Caco-2 (cell line): ENCODE results near the gene C13orf42. TPM values are rescaled to one million over a fixed set of nuclear protein-coding genes. Genes with fewer than 3 reads are reported as not detected.

Source experiments
- BruUV-seq: library from RNA; stranded (reverse); fragments of 400-500 nt; replicated peaks from 2 replicates; lab custom pipeline; 2021; lab: Mats Ljungman, UMichigan
- CTCF ChIA-PET: fragments of 300-600 bp; sonication (Branson Sonifier 250); formaldehyde crosslinking; loops from one replicate; lab custom pipeline; 2022; ENCODE audit warnings: antibody characterized with exemption; lab: Charles Lee
- POLR2A ChIA-PET: fragments of 300-600 bp; sonication (Branson Sonifier 250); formaldehyde crosslinking; loops from one replicate; lab custom pipeline; 2022; ENCODE audit warnings: antibody characterized with exemption; lab: Charles Lee
- DNase-seq, 2 experiments: peaks; one replicate each; pipeline versions ENCODE4 v3.0.0 to v3.0.0-alpha.2; 2020 to 2022
- H3K27me3 ChIP-seq: replicated peaks from 2 replicates; pipeline ENCODE4 v1.6.0; 2011; ENCODE audit warnings: low read length; ENCODE audit not compliant: control insufficient read depth, insufficient read depth
- H3K36me3 ChIP-seq: 2 replicates; pipeline ENCODE4 v1.5.1; 2011; ENCODE audit warnings: low read length; ENCODE audit not compliant: control insufficient read depth, insufficient read depth
- H3K4me1 ChIP-seq: fragments of 250-450 bp; sonication (Bioruptor Pico); 2 replicates; pipeline ENCODE4 v1.5.1; 2020; ENCODE audit warnings: mild to moderate bottlenecking
- H3K4me3 ChIP-seq: 2 replicates; pipeline ENCODE4 v1.5.1; 2011; ENCODE audit warnings: low read depth, mild to moderate bottlenecking, control low read depth, low read length
- H3K9me3 ChIP-seq: fragments of 250-450 bp; sonication (Bioruptor Pico); 2 replicates; pipeline ENCODE4 v1.5.1; 2020; ENCODE audit warnings: mild to moderate bottlenecking, moderate library complexity
- H3K27ac Mint-ChIP-seq: one replicate; pipeline ENCODE4 v1.8.0; 2022; ENCODE audit warnings: mixed read lengths; ENCODE audit not compliant: unreplicated experiment
- H3K27me3 Mint-ChIP-seq: one replicate; pipeline ENCODE4 v1.8.0; 2022; ENCODE audit warnings: mixed read lengths; ENCODE audit not compliant: insufficient read depth, unreplicated experiment
- H3K36me3 Mint-ChIP-seq: one replicate; pipeline ENCODE4 v1.8.0; 2022; ENCODE audit warnings: mild to moderate bottlenecking, mixed read lengths; ENCODE audit not compliant: insufficient read depth, unreplicated experiment
- H3K4me1 Mint-ChIP-seq: one replicate; pipeline ENCODE4 v1.8.0; 2022; ENCODE audit warnings: low read depth, mixed read lengths; ENCODE audit not compliant: unreplicated experiment
- H3K4me3 Mint-ChIP-seq: one replicate; pipeline ENCODE4 v1.8.0; 2022; ENCODE audit warnings: mild to moderate bottlenecking, moderate library complexity, mixed read lengths; ENCODE audit not compliant: unreplicated experiment
- H3K9me3 Mint-ChIP-seq: one replicate; pipeline ENCODE4 v1.8.0; 2022; ENCODE audit warnings: mixed read lengths; ENCODE audit not compliant: unreplicated experiment
- CTCF ChIP-seq, 2 experiments: fragments of 200-600 bp in 1 of 2; IDR thresholded peaks; 1 replicate in 1 of 2; 2 replicates in 1 of 2; pipeline versions ENCODE4 v1.5.1 to v1.8.0; 2011 to 2022; ENCODE audit warnings: antibody characterized with exemption in 1 of 2, control low read depth in 1 of 2, inconsistent platforms in 1 of 2, low read depth in 1 of 2, low read length in 1 of 2, mild to moderate bottlenecking in 1 of 2, moderate library complexity in 1 of 2; ENCODE audit not compliant: insufficient read depth in 1 of 2, severe bottlenecking in 1 of 2, unreplicated experiment in 1 of 2
- intact Hi-C: fragments of 100-400 bp; cut with micrococcal nuclease; formaldehyde crosslinking; loops from one replicate; pipeline ENCODE4 v1.10.0; 2022; ENCODE audit not compliant: unreplicated experiment
- total RNA-seq: library from RNA; stranded (reverse); gene quantifications from 2 replicates; pipeline ENCODE4 v1.2.3, GENCODE V29; 2022

C13orf42 gene
- total RNA-seq, 1 experiment from 2014 or later, result not detected

DNA sequence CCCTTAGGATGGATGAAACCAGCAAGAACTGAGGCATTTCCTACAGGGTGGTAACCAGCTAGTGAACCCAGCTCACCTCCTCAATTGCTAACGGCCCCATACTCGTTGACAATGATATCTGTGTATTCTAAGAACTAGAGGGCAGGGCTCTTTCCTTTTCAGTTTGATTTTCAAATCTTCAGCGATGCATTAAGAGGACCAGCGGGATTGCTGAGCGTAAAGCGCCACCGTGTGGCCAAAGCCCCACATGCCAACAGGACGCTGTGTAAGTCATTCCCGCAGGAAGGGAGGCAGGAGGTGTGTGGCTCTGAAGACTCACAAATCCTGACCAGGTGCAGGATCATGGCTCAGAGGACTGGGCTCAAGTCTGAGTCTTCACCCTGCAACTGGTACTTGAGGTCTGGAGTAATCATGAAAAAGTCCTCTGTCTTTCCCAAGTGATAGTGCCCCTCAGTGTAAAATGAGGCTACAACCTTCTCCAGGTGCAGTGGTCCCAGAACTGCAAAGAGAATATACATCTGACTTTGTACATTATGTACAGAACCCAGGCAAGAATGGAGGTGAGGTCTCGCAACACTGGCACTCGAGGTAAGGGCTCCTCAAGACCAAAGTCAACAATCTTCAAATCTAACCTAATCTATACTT, 40.9 kb downstream of the C13orf42 start:
- Mint-ChIP-seq H3K9me3 (peaks cover 1% of the 10 kb centered on the region), H3K4me3 (no peak overlapping the region), H3K36me3 (no peaks in the 10 kb centered on the region), H3K27me3 (no peaks in the 10 kb centered on the region), H3K27ac (no peak overlapping the region), H3K4me1 (no peaks in the 10 kb centered on the region)
- Histone ChIP-seq H3K9me3 (no peaks in the 10 kb centered on the region; the same call in 1 of the 2 replicates), H3K27me3 (no peaks in the 10 kb centered on the region), H3K4me3 (no peak overlapping the region), H3K36me3 (no peaks in the 10 kb centered on the region), H3K4me1 (no peaks in the 10 kb centered on the region)
- DNase-seq, result peak; percentile 78 to 86
- TF ChIP-seq CTCF (IDR thresholded peaks at IDR 0.05; ENCODE audit: insufficient read depth in 1 of 2, low read depth in 1 of 2, low read length in 1 of 2, severe bottlenecking in 1 of 2, unreplicated experiment in 1 of 2), result peak; percentile 93 to 95
- ChIA-PET CTCF (interaction anchor here (0.7 kb wide), 1 partner anchor 102 kb away, joined by 3 read pairs; no protein-coding TSS in a partner anchor), POLR2A (no interaction called here)
- BruUV-seq, result no TSS peak
- intact Hi-C loops, result loop anchor here (1.0 to 5.0 kb wide), 7 partner anchors 25 to 988 kb away; no protein-coding TSS in a partner anchor

DNA sequence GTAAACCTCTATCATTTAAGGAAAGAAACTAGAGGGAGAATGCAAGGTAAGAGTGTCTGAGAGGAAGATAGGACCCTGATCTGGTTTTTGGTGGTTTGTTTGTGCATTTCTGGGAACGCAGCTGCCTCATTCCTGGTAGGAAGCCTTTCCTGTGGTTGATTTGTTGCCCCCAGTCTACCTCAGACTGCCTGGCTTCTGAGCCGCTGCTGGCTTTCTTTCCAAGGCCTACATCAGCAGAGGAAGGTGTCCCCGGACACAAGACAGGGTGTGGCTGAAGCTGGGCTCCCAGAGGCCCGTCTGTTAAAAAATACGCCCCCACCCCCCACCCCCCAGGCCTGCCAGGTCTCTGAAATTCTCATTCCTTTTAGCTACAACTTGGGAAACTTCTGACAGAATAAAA, 42.6 kb downstream of the C13orf42 start:
- Mint-ChIP-seq H3K4me3 (no peak overlapping the region), H3K27ac (no peak overlapping the region), H3K27me3 (no peaks in the 10 kb centered on the region), H3K4me1 (no peaks in the 10 kb centered on the region), H3K36me3 (no peaks in the 10 kb centered on the region), H3K9me3 (no peaks in the 10 kb centered on the region)
- ChIA-PET POLR2A (no interaction called here), CTCF (interaction anchor here (0.6 to 1.2 kb wide), 5 partner anchors 62 to 1523 kb away, joined by 3 to 5 read pairs (median 4); partner anchors contain the start of gene SPRYD7)
- Histone ChIP-seq H3K27me3 (no peaks in the 10 kb centered on the region), H3K4me3 (no peak overlapping the region), H3K36me3 (no peaks in the 10 kb centered on the region), H3K4me1 (no peaks in the 10 kb centered on the region), H3K9me3 (no peaks in the 10 kb centered on the region; the same call in 1 of the 2 replicates)
- no peak for TF ChIP-seq CTCF (IDR thresholded peaks at IDR 0.05; ENCODE audit: insufficient read depth in 1 of 2, low read depth in 1 of 2, low read length in 1 of 2, severe bottlenecking in 1 of 2, unreplicated experiment in 1 of 2)
- DNase-seq, result no peak
- intact Hi-C loops, result no loop called here
- no TSS peak for BruUV-seq

DNA sequence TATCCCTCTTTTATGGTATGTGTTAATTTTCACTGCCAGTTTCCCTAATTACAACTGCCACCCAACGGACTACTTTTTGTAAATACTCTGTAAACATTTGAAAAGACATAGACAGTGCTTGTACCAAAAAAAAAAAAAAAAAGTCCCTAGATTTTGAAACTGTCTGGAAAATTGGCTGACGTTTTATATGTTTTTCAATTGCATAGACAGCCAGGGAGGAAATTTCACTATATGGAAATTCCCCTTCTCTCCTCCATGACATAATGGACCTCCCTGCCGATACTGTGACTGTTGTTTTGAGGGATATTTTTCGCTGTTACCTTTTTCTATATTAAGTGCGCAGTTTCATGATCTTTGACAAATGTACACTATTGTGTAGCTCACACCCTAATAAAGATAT, 43.4 kb downstream of the C13orf42 start:
- no peaks in the 10 kb centered on the region for H3K4me1 Mint-ChIP-seq
- no peaks in the 10 kb centered on the region for H3K27me3 ChIP-seq

More for the DNA sequence above, 43.4 kb downstream of the C13orf42 start:
- intact Hi-C loops, result no loop called here
- no TSS peak for BruUV-seq
- no peaks in the 10 kb centered on the region for H3K27me3 Mint-ChIP-seq
- ChIA-PET POLR2A (no interaction called here), CTCF (interaction anchor here (0.7 kb wide), 1 partner anchor 1110 kb away, joined by 6 read pairs; no protein-coding TSS in a partner anchor)
- H3K9me3 Mint-ChIP-seq, result no peaks in the 10 kb centered on the region
- H3K4me1 ChIP-seq, result no peaks in the 10 kb centered on the region
- H3K36me3 ChIP-seq, result no peaks in the 10 kb centered on the region
- H3K4me3 Mint-ChIP-seq, result no peak overlapping the region
- H3K36me3 Mint-ChIP-seq, result no peaks in the 10 kb centered on the region
- no peak overlapping the region for H3K27ac Mint-ChIP-seq
- DNase-seq, result no peak
- no peak for TF ChIP-seq CTCF (IDR thresholded peaks at IDR 0.05; ENCODE audit: insufficient read depth in 1 of 2, low read depth in 1 of 2, low read length in 1 of 2, severe bottlenecking in 1 of 2, unreplicated experiment in 1 of 2)
- H3K9me3 ChIP-seq, result no peaks in the 10 kb centered on the region
- H3K4me3 ChIP-seq, result no peak overlapping the region
